Liver (tissue), 9 donors: ENCODE results near the gene MAGI1. TPM values are rescaled to one million over a fixed set of nuclear protein-coding genes. Genes with fewer than 3 reads are reported as not detected.

Source experiments
- DNase-seq: peaks from one replicate; pipeline ENCODE4 v3.0.0-alpha.2; 2017; ENCODE audit warnings: low spot score
- H3K27ac ChIP-seq, 2 donors: one replicate each; pipeline ENCODE4 v1.7.0; 2013; ENCODE audit warnings: inconsistent platforms in 2 of 2, low read length in 2 of 2, control low read depth in 1 of 2, low read depth in 1 of 2, mild to moderate bottlenecking in 1 of 2
- H3K27me3 ChIP-seq, 4 donors: one replicate each; pipeline versions ENCODE4 v1.6.1 to v1.7.0; 2013; ENCODE audit warnings: low read length in 3 of 4, inconsistent platforms in 1 of 4, mild to moderate bottlenecking in 1 of 4, moderate library complexity in 1 of 4; ENCODE audit not compliant: control insufficient read depth in 4 of 4, insufficient read depth in 4 of 4
- H3K36me3 ChIP-seq, 4 donors: one replicate each; pipeline versions ENCODE4 v1.6.1 to v1.7.0; 2013; ENCODE audit warnings: low read length in 3 of 4, mild to moderate bottlenecking in 3 of 4, low read depth in 1 of 4, moderate library complexity in 1 of 4; ENCODE audit not compliant: control insufficient read depth in 4 of 4, insufficient read depth in 3 of 4
- H3K4me1 ChIP-seq, 4 donors: one replicate each; pipeline versions ENCODE4 v1.6.1 to v1.7.0; 2013; ENCODE audit warnings: low read length in 3 of 4, mild to moderate bottlenecking in 3 of 4, moderate library complexity in 1 of 4; ENCODE audit not compliant: control insufficient read depth in 4 of 4, insufficient read depth in 4 of 4
- H3K4me3 ChIP-seq, 3 donors: one replicate each; pipeline versions ENCODE4 v1.6.1 to v1.7.0; 2013; ENCODE audit warnings: low read length in 3 of 3, control low read depth in 1 of 3, low read depth in 1 of 3, mild to moderate bottlenecking in 1 of 3
- H3K9ac ChIP-seq, 2 donors: one replicate each; pipeline ENCODE4 v1.7.0; 2013; ENCODE audit warnings: low read length in 2 of 2, mild to moderate bottlenecking in 2 of 2, moderate library complexity in 2 of 2, control low read depth in 1 of 2, low read depth in 1 of 2
- H3K9me3 ChIP-seq, 4 donors: one replicate each; pipeline versions ENCODE4 v1.6.1 to v1.7.0; 2013; ENCODE audit warnings: low read length in 3 of 4; ENCODE audit not compliant: control insufficient read depth in 4 of 4
- EGR1 ChIP-seq, 2 donors: IDR thresholded peaks; 2 replicates each; pipeline ENCODE4 v1.6.1; 2016 to 2018; ENCODE audit warnings: antibody characterized with exemption in 2 of 2, low read depth in 2 of 2
- FOXA1 ChIP-seq: IDR thresholded peaks from 2 replicates; pipeline ENCODE4 v1.6.1; 2016; ENCODE audit warnings: antibody characterized with exemption
- FOXA2 ChIP-seq: IDR thresholded peaks from 2 replicates; pipeline ENCODE4 v1.6.1; 2016; ENCODE audit warnings: antibody characterized with exemption
- GABPA ChIP-seq, 2 donors: IDR thresholded peaks in 1 of 2; conservative IDR thresholded peaks in 1 of 2; 2 replicates each; pipeline ENCODE4 v1.6.1; 2016; ENCODE audit warnings: antibody characterized with exemption in 2 of 2, mild to moderate bottlenecking in 1 of 2, moderate library complexity in 1 of 2
- HNF4A ChIP-seq, 2 donors: conservative IDR thresholded peaks; 2 replicates each; pipeline ENCODE4 v1.6.1; 2016; ENCODE audit warnings: antibody characterized with exemption in 2 of 2, mild to moderate bottlenecking in 2 of 2
- HNF4G ChIP-seq: IDR thresholded peaks from 2 replicates; pipeline ENCODE4 v1.6.1; 2016; ENCODE audit warnings: antibody characterized with exemption
- NR2F2 ChIP-seq: IDR thresholded peaks from 2 replicates; pipeline ENCODE4 v1.6.1; 2016; ENCODE audit warnings: antibody characterized with exemption
- RAD21 ChIP-seq, 2 donors: IDR thresholded peaks; 2 replicates each; pipeline ENCODE4 v1.6.1; 2016; ENCODE audit warnings: antibody characterized with exemption in 2 of 2, mild to moderate bottlenecking in 2 of 2
- RXRA ChIP-seq, 2 donors: IDR thresholded peaks; 2 replicates each; pipeline ENCODE4 v1.6.1; 2017 to 2018; ENCODE audit warnings: antibody characterized with exemption in 2 of 2, mild to moderate bottlenecking in 1 of 2
- SP1 ChIP-seq: IDR thresholded peaks from 2 replicates; pipeline ENCODE4 v1.6.1; 2018; ENCODE audit warnings: antibody characterized with exemption, mild to moderate bottlenecking
- YY1 ChIP-seq: IDR thresholded peaks from 2 replicates; pipeline ENCODE4 v1.6.1; 2016; ENCODE audit warnings: antibody characterized with exemption, mild to moderate bottlenecking
- WGBS: extraction: QIAGEN DNeasy Blood & Tissue Kit; methylation state at CpG from one replicate; pipeline ENCODE4 v1.1.7; 2013; 5-methylcytosine and 5-hydroxymethylcytosine counted together
- polyA plus RNA-seq, 2 donors: library from polyadenylated mRNA; stranded (reverse) in 1 of 2; unstranded in 1 of 2; fragments of 200-250 nt in 1 of 2; fragments of >200 nt in 1 of 2; fragmentation: Nextera tagmentation in 1 of 2; extraction: Ambion mirVana in 1 of 2; gene quantifications; one replicate each; pipeline versions ENCODE4 v1.2.1 to v1.2.3, GENCODE V29; 2013 to 2015
- total RNA-seq, 2 donors: library from RNA; depleted of rRNA; stranded (reverse); fragments of >200 nt; gene quantifications; one replicate each; pipeline ENCODE4 v1.2.3, GENCODE V29; 2014
- TF ChIP-seq, protein P1 (sequence below): IDR thresholded peaks from 2 replicates; pipeline ENCODE4 v1.6.1; 2016; ENCODE audit warnings: antibody characterized with exemption
- TF ChIP-seq, protein P2 (sequence below): IDR thresholded peaks from 2 replicates; pipeline ENCODE4 v1.6.1; 2016; ENCODE audit warnings: antibody characterized with exemption, mild to moderate bottlenecking
- TF ChIP-seq, protein P3 (sequence below): IDR thresholded peaks from 2 replicates; pipeline ENCODE4 v1.6.1; 2016; ENCODE audit warnings: antibody characterized with exemption
- TF ChIP-seq, protein P4 (sequence below): fragments of 150-350 bp; IDR thresholded peaks from 2 replicates; pipeline ENCODE4 v1.5.1; 2017; ENCODE audit warnings: improper control_type of control experiment, low read depth, low read length; ENCODE audit not compliant: missing input control
- TF ChIP-seq, protein P5 (sequence below): IDR thresholded peaks from 2 replicates; pipeline ENCODE4 v1.6.1; 2016; ENCODE audit warnings: antibody characterized with exemption
- donor health status: healthy.
- donor health status: healthy.
- donor health status: healthy.
- donor health status: healthy.
- donor health status: healthy.

The MAGI1 gene
- total and polyA plus RNA-seq, 4 donors = 9.6 to 68.8 (median 14.0) TPM

DNA sequence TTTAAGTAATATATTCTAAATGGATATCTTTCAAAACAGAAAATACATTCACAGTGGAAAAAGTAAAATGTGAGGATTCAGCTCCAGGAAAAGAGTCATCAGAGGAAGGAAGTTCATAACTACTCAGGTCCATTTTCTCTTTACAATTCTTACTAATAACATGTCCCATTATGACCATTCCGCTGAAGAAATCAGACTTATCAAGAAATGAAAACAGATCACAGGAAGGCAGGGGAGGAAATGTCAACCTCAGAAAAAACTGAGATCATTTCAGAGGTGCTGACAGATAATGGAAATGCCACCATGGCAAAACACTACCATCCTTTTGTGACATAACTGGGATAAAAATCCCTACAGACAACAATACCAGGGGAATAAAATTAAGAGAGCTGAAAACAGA lies 139.5 kb downstream of the MAGI1 start:
- Histone ChIP-seq H3K27ac (no peak overlapping the region), H3K4me1 (no peaks in the 10 kb centered on the region), H3K9me3 (no peaks in the 10 kb centered on the region), H3K27me3 (no peaks in the 10 kb centered on the region), H3K4me3 (no peak overlapping the region), H3K9ac (no peak overlapping the region), H3K36me3 (no peaks in the 10 kb centered on the region)
- TF ChIP-seq, protein P1, sequence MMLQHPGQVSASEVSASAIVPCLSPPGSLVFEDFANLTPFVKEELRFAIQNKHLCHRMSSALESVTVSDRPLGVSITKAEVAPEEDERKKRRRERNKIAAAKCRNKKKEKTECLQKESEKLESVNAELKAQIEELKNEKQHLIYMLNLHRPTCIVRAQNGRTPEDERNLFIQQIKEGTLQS = no peak
- TF ChIP-seq GABPA (IDR thresholded peaks at IDR 0.05 in 1 of 2, conservative IDR thresholded peaks at IDR 0.05 in 1 of 2) = no peak
- TF ChIP-seq RXRA (IDR thresholded peaks at IDR 0.05) = no peak
- TF ChIP-seq EGR1 (IDR thresholded peaks at IDR 0.05; ENCODE audit: low read depth in 2 of 2) = no peak
- TF ChIP-seq, protein P2, sequence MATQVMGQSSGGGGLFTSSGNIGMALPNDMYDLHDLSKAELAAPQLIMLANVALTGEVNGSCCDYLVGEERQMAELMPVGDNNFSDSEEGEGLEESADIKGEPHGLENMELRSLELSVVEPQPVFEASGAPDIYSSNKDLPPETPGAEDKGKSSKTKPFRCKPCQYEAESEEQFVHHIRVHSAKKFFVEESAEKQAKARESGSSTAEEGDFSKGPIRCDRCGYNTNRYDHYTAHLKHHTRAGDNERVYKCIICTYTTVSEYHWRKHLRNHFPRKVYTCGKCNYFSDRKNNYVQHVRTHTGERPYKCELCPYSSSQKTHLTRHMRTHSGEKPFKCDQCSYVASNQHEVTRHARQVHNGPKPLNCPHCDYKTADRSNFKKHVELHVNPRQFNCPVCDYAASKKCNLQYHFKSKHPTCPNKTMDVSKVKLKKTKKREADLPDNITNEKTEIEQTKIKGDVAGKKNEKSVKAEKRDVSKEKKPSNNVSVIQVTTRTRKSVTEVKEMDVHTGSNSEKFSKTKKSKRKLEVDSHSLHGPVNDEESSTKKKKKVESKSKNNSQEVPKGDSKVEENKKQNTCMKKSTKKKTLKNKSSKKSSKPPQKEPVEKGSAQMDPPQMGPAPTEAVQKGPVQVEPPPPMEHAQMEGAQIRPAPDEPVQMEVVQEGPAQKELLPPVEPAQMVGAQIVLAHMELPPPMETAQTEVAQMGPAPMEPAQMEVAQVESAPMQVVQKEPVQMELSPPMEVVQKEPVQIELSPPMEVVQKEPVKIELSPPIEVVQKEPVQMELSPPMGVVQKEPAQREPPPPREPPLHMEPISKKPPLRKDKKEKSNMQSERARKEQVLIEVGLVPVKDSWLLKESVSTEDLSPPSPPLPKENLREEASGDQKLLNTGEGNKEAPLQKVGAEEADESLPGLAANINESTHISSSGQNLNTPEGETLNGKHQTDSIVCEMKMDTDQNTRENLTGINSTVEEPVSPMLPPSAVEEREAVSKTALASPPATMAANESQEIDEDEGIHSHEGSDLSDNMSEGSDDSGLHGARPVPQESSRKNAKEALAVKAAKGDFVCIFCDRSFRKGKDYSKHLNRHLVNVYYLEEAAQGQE = no peak
- no peak for TF ChIP-seq NR2F2
- no peak for TF ChIP-seq FOXA2
- TF ChIP-seq, protein P3, sequence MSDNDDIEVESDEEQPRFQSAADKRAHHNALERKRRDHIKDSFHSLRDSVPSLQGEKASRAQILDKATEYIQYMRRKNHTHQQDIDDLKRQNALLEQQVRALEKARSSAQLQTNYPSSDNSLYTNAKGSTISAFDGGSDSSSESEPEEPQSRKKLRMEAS = no peak
- TF ChIP-seq SP1 = no peak
- no peak for TF ChIP-seq YY1
- TF ChIP-seq, protein P4, sequence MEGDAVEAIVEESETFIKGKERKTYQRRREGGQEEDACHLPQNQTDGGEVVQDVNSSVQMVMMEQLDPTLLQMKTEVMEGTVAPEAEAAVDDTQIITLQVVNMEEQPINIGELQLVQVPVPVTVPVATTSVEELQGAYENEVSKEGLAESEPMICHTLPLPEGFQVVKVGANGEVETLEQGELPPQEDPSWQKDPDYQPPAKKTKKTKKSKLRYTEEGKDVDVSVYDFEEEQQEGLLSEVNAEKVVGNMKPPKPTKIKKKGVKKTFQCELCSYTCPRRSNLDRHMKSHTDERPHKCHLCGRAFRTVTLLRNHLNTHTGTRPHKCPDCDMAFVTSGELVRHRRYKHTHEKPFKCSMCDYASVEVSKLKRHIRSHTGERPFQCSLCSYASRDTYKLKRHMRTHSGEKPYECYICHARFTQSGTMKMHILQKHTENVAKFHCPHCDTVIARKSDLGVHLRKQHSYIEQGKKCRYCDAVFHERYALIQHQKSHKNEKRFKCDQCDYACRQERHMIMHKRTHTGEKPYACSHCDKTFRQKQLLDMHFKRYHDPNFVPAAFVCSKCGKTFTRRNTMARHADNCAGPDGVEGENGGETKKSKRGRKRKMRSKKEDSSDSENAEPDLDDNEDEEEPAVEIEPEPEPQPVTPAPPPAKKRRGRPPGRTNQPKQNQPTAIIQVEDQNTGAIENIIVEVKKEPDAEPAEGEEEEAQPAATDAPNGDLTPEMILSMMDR = no peak
- TF ChIP-seq HNF4A (conservative IDR thresholded peaks at IDR 0.05) = no peak
- no peak for TF ChIP-seq FOXA1
- TF ChIP-seq, protein P5, sequence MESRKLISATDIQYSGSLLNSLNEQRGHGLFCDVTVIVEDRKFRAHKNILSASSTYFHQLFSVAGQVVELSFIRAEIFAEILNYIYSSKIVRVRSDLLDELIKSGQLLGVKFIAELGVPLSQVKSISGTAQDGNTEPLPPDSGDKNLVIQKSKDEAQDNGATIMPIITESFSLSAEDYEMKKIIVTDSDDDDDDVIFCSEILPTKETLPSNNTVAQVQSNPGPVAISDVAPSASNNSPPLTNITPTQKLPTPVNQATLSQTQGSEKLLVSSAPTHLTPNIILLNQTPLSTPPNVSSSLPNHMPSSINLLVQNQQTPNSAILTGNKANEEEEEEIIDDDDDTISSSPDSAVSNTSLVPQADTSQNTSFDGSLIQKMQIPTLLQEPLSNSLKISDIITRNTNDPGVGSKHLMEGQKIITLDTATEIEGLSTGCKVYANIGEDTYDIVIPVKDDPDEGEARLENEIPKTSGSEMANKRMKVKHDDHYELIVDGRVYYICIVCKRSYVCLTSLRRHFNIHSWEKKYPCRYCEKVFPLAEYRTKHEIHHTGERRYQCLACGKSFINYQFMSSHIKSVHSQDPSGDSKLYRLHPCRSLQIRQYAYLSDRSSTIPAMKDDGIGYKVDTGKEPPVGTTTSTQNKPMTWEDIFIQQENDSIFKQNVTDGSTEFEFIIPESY = no peak
- TF ChIP-seq RAD21 (IDR thresholded peaks at IDR 0.05) = no peak
- no peak for TF ChIP-seq HNF4G
- no peak for DNase-seq
- WGBS = 88% methylated on average over 1 of the region's 1 CpG

DNA sequence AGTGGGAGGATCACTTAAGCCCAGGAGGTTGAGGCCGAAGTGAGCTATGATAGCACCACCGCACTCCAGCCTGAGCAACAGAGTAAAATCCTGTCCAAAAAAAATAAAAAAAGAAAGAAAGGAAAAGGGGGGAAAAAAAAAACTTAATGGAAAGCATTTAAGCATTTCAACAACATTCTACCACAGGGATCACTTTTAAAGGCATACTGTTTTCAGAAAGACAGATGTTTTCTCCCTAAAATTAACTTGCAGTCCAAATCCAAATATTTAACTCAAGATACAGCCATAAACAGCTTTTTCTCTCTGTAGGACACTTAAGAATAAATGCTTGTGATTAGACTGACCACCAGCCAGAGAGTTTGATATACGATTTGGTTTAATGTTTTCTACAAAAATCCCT lies 141.0 kb downstream of the MAGI1 start:
- DNase-seq = no peak
- H3K27ac ChIP-seq = no peak overlapping the region
- 74% methylated on average over 3 of the region's 3 CpGs for WGBS
- no peak overlapping the region for H3K4me3 ChIP-seq
- no peaks in the 10 kb centered on the region for H3K27me3 ChIP-seq
- TF ChIP-seq FOXA2 (no peak), HNF4A (conservative IDR thresholded peaks at IDR 0.05) (no peak), HNF4G (no peak), GABPA (IDR thresholded peaks at IDR 0.05 in 1 of 2, conservative IDR thresholded peaks at IDR 0.05 in 1 of 2) (no peak)
- TF ChIP-seq, protein P4 = no peak
- TF ChIP-seq, protein P1 = no peak
- H3K9ac ChIP-seq = no peak overlapping the region
- H3K4me1 ChIP-seq = no peaks in the 10 kb centered on the region
- H3K36me3 ChIP-seq = no peaks in the 10 kb centered on the region
- no peaks in the 10 kb centered on the region for H3K9me3 ChIP-seq
